ENCODE measurements around the gene KLC4. TPM values are rescaled to one million over a fixed set of nuclear protein-coding genes. Genes with fewer than 3 reads are reported as not detected.
"Not testable (repeated sequence)": the region's sequence is repeated elsewhere in the genome, so short reads cannot be mapped to it uniquely, and the experiment has no call there.

Gene KLC4
- total RNA-seq, 1 donor from 2014 or later: 141 TPM

GRCh38 chr6:43090559-43090956 is 31.1 kb downstream of the KLC4 start:
- DNase-seq (ENCODE audit: low spot score): no peak
- ATAC-seq: no peak

DNA sequence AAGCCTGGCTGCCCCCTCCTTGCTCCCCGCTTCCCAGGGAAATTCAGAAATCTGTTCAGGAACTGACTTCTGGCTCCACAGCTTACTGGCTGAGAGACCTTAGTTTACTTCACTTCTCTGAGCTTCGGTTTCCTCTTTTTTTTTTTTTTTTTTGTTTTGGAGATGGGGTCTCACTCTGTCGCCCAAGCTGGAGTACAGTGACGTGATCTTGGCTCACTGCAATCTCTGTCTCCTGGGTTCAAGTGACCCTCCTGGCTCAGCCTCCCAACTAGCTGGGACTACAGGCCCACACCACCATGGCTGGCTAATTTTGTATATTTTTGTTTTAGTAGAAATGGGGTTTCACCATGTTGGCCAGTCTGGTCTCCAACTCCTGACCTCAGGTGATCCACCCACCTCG is 31.6 kb downstream of the KLC4 start:
- DNase-seq (ENCODE audit: low spot score) (no peak), ATAC-seq (no peak)

GRCh38 chr6:43091436-43091991 is 32.1 kb downstream of the KLC4 start:
- DNase-seq (ENCODE audit: low spot score): no peak

GRCh38 chr6:43092635-43093034 is 33.2 kb downstream of the KLC4 start:
- ATAC-seq (no peak), DNase-seq (ENCODE audit: low spot score) (no peak)

More at GRCh38 chr6:43091436-43091991, 32.1 kb downstream of the KLC4 start:
- no peak for ATAC-seq

DNA sequence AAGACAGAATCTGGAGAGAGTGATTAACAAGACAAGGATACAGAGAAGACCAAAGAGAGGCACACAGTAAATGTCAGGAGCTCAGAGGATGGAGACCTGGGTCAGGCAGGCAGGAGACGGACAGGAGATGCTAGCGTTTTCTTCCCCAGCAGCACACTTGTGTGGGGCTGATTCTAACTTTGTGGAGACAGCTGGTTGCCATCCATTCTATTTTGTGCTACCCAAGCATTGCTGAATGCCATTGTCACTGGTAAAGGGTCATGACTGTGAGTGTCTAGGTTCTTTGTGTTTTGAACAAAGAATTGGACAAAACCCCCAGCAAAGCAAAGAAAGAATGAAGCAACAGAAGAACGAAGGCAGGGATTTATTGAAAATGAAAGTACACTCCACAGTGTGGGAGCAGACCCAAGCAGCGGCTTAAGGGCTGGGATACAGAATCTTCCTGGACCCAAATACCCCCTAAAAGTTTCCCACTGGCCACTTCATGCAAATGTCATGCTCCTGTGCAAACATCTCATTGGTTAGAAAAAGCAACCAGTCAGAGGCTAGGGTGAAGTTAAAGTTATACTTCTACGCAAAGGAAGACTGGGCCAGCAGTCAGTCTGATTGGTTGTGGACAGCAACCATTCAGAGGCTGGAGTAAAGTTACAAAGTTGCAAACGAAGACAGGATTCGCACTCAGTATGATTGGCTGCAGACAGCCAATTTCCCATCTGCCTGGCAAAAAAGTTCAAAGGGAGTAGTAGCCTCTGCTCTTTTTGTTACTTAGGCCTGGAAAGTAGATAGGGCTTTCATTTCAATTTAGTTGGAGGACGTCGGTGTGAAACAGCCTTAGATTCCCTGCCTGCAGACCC is 34.2 kb downstream of the KLC4 start:
- peak; percentile 90 for ATAC-seq
- no peak for DNase-seq (ENCODE audit: low spot score)

GRCh38 chr6:43095939-43096338 is 36.5 kb downstream of the KLC4 start:
- ATAC-seq: no peak

DNA sequence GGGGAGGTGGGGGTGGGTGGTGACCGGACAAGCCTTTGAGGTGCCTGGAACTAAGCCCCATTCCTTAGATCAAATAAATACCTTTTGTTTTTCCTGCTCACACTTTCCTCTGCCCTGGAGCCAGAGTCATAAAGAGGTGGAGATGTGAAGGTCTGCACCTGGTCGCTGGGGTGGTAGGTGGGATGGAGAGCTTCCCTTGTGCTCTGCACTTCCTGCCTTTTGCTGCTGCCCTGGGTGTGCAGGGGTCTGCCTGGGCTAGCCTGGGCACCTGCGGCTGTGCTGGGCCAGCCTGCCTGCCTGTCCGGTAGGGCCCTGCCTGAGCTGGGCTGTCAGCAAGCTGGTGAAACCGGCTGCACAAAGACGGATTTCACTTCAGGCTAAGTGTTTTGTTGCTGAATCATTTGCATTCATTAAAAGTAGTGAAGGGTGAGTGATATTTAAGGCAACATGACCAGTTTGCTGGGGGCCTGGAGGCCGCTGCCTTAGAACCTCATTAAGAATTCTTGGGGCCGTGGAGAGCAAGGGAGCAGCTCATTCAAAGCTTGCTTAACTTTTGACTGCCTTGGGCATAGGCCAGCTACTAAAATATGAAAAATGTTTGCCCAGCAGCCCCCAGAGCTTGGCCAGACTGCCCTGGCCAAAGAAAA is 37.1 kb downstream of the KLC4 start:
- DNase-seq (ENCODE audit: low spot score) (no peak), ATAC-seq (no peak)

More at GRCh38 chr6:43095939-43096338, 36.5 kb downstream of the KLC4 start:
- no peak for DNase-seq (ENCODE audit: low spot score)

DNA sequence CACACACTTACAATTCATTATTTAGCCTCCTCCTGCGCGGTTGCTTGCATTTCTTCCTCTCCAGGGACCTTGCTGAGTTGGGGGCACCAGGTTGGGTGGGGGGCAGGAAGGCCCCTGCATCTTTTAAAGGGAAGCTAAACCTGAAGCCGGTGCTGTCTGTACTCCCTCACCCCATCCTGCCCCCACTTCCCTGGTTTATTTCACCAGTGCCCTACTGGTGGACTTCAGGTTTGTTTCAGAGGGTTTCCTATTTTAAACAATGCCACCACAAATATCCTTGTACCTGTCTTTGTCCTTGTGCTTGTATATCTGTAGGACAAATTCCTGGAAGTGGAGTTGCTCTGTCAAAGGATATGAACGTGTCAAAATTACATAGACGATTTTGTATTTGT is 37.7 kb downstream of the KLC4 start:
- DNase-seq (ENCODE audit: low spot score) (no peak), ATAC-seq (no peak)

DNA sequence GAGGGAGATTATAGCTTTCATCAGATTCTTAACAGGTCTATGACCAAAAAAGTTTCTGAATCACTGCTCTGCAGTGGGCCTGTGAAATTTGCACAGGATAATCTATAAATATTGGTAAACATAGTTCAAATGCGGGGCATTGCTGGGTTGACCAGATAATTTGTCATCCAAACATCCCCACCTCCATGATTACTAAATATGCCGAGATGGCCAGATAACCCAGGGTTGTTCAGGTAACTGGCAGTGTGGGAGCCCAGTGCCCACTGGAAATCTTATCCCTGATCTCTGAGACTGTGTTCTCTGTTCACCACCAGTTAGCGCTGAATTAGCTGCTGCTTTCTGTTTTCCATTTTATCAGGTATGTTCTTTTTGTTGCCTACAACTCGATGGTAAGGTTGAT is 38.1 kb downstream of the KLC4 start:
- ATAC-seq (no peak), DNase-seq (ENCODE audit: low spot score) (no peak)

DNA sequence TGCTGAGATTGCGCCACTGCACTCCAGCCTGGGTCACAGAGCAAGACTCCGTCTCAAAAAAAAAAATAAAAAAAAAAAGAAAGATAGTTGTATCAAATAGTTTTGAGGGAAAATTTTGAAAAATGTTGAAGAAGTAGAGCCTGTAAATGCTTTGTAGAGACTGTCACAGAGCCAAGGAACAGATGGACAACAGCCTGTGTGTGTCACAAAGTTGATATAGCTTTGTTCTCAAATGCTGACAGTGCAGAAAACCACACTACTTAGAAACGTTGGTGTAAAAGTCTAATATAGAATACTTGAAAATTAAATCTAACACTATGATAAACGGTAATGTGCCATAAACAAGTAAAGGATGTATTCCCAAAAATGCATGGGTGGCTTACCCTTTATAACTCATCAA is 42.1 kb downstream of the KLC4 start:
- DNase-seq (ENCODE audit: low spot score) (no peak), ATAC-seq (no peak)

GRCh38 chr6:43103253-43103876 is 43.9 kb downstream of the KLC4 start:
- no peak for ATAC-seq
- DNase-seq (ENCODE audit: low spot score): no peak

DNA sequence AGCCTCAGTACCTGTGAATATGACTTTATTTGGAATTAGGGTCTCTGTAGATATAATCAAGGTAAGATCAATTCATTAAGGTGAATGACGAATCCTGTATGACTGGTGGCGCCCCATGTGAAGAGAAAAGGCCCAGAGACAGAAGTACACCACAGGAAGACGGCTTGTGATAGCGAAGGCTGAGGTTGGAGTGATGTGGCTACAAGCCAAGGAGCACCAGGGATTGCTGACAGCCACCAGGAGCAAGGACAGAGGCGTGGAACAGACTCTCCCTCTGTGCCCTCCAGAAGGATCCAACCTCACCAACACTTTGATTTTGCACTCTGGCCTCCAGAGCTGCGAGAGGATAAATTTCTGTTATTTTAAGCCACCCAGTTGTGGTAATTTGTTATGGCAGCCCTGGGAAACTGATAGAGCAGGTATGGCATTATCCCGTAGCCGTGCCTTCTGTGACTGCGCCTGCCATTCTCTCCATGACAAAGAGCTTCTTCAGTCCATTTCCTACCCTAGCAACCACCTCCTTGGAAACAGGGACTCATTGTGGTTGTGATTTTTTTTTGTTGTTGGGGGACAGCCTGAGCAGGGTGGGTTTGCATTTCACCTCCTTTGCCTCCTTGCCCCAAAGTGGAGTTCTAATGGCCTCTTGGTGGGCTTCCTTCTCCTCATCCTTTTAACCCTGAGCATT is 46.2 kb downstream of the KLC4 start:
- ATAC-seq (no peak), DNase-seq (ENCODE audit: low spot score) (no peak)

- no peak for DNase-seq (ENCODE audit: low spot score)
- no peak for ATAC-seq
Observed at GRCh38 chr6:43107344-43108062, 48.1 kb downstream of the KLC4 start.

GRCh38 chr6:43113431-43114260 is 54.2 kb downstream of the KLC4 start:
- DNase-seq (ENCODE audit: low spot score): no peak
- no peak for ATAC-seq

GRCh38 chr6:43115365-43115764 is 55.9 kb downstream of the KLC4 start:
- DNase-seq (ENCODE audit: low spot score): no peak
- ATAC-seq: no peak

DNA sequence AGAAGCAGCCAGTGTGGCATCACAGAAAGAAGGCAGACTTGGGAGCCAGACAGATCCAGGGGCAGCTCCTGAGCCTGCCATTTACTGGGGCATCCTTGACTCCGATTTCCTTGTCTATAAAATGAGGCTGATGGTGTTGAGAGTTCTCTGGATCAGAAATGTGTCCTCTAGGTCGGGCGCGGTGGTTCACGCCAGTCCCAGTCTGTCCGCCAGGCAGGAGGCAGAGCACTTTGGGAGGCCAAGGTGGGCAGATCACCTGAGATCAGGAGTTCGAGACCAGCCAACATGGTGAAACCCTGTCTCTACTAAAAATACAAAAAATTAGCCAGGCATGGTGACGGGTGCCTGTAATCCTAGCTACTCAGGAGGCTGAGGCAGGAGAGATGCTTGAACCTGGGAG is 58.0 kb downstream of the KLC4 start:
- not testable (repeated sequence) for ATAC-seq; DNase-seq (ENCODE audit: low spot score)

DNA sequence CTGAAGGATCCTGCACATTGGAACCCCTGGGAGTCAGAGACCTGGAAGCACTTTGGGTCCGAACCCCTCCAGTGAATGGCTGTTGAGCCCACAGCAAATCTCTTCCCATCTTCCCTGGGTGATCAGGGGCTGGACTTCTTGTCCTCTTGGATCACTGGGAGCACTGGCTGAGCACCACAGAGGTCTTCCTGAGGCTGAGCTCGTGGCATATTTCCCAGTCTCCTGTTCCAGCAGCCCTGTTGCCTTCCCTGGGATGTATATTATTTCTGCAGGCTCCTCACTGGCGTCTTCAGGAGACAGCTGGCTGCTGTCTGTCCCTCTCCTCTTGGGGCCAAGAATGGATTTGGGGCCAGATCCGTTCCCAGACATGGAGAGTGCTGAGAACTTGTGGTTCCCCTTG is 60.1 kb downstream of the KLC4 start:
- ATAC-seq: no peak
- no peak for DNase-seq (ENCODE audit: low spot score)

DNA sequence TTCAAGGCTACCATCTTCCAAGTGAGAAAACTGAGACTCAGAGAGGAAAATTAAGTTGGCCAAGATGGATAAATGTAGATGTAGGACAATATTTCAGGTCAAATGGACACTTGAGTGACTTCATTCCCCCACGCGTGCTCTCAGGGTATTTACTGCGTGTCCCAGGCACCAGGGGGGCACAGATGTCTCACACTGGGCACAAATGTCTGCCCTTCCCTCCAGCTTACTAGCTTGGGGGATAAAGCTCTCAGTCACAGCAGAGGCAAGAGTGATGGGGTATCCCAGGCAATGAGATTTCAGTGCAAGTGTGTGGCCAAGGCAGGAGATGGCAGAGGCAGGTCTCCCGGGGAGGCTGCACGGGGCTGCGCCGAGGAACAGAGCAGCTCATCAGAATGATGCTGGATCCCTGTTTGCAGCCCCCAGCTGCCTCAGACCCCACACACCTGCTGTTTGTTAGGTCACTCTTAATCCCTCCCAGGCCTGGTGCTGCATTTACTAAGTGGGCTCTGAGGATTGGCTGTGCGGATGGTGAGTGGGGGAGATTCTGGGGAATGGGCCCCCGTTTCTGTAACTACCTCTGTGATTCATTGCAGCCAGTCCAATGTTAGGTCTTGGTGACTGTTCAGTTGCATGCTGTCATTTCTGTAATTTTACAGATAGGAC is 60.8 kb downstream of the KLC4 start:
- DNase-seq (ENCODE audit: low spot score): no peak

More for the DNA sequence above, 60.8 kb downstream of the KLC4 start:
- no peak for ATAC-seq
